ENCODE measurements around the gene UTP20.

- TF ChIP-seq POLR2AphosphoS5 (IDR thresholded peaks at IDR 0.05) = no peak
- no peak for TF ChIP-seq POLR2A (IDR thresholded peaks at IDR 0.05)
Measured at GRCh38 chr12:101430456-101430855, 150.6 kb downstream of the UTP20 start.
